ENCODE measurements around the gene CIITA.
"Not testable (repeated sequence)": the region's sequence is repeated elsewhere in the genome, so short reads cannot be mapped to it uniquely, and the experiment has no call there.

Gene CIITA

DNA sequence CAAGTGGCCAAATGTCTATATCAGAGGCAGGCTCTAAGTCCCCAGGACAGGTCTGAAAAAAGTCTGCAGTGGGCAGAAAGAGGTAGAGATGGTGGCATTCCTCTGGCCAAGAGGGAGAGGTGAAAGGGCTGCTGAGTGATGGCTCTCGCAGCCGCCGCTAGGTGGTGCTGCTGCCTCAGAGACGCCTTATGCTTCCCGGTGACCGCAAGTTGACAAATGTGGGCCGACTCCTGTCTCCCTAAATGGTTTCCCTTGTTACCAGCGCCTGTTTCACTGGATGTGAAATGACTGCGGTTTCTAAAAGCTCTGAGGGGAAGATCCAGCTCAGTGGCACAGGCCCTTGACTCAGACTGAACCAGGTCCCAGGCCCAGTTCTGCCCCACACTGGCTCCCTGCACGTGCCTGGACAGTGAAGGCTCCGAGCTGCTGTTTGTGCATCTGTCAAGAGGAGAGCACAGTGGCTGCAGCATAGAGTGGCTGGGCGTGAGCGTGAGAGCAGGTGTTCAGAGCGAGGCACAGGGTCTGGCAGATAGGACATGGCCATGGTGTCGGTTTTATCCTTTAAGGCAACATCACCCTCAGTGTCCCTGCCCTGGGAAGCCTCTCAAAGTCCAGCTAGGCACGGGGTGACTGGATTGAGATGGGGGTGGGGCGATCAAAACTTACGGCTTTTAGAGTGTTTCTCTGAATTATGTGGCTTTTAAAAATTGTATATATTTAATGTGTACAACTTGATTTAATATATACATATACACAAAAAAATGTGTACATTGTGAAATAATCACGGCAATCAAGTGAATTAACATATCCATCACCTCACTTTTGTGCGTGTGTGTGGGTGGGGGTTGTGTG lies 87.3 kb downstream of the CIITA start:
- DNase-seq = peak; percentile 86

DNA sequence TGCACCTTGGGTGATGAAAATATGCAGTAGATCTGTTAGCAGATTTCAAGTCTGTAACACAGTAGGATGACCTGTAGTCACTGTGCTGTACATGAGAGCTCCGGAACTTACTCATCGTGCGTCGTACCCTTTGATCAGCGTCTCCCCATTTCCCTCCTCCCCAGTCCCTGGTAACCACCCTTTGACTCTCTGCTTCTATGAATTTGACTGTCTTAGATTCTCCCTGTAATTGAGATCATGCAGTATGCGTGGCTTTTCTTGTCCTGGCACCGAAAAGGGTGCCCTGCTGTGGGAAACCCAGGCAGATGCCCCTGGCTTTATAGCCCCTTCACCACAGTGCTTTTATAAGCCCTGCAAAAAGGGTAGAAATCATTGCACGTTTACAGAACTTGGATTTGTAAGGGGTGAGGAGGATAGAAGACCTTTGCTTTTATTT lies 87.9 kb downstream of the CIITA start:
- no peak for DNase-seq

DNA sequence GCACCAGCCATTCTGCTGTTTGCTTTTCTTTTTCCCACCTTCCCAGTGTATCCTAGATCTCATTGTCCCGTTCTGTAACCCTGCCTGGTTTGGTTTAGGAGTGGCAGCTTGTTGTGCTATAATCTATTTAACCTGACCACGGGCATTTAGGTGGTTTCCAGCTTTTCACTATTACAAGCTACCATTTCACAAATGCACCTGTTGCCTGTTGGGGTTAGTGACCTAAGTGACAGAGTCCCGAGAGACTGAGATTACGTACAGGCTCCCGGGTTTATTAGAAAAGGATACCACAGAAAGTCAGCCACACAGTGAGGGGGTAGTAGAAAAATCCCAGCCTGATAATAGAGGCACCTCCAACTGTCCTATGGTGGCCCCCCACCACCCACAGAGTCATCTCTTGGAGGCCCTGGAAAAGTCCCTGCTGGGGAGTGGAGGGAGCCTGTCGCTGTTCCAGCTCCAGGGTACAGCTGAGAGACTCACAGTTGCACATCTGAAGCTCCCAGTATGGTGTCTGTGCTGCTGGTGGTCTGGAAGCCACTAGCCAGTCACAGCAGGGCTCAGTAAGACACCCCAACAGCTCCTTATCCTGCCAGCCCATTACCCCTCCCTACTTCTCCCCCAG lies 88.5 kb downstream of the CIITA start:
- peak; percentile 20 for DNase-seq

DNA sequence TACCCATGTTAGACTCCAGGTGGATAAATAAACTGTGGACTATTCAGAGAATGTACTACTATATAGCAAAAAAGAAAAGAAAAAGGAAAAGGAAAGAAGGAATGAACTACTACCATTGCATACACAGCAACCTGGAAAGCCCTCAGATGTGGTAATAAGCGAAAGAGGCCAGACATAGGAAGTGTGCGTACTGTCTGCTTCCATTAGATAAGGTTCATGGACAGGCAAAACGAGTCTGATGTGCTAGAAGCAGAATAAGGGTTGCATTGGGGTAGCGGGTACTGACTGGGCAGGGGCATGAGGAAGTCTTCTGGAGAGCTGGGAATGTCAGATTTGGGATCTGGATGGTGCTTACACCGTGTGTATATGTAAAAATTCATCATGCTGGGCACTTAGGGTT lies 89.1 kb downstream of the CIITA start:
- no peak for DNase-seq

DNA sequence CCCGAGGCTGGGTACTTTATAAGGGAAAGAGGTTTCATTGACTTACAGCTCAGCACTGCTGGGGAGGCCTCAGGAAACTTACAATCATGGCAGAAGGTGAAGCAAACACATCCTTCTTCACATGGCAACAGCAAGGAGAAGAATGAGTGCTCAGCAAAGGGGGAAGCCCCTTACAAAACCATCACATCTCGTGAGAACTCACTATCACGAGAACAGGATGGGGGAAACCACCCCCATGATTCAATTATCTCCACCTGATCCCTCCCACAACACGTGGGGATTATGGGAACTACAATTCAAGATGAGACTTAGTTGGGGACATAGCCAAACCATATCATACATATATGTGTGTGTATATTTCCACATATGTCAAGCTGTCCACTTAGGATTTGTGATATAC lies 89.6 kb downstream of the CIITA start:
- not testable (repeated sequence) for DNase-seq

DNA sequence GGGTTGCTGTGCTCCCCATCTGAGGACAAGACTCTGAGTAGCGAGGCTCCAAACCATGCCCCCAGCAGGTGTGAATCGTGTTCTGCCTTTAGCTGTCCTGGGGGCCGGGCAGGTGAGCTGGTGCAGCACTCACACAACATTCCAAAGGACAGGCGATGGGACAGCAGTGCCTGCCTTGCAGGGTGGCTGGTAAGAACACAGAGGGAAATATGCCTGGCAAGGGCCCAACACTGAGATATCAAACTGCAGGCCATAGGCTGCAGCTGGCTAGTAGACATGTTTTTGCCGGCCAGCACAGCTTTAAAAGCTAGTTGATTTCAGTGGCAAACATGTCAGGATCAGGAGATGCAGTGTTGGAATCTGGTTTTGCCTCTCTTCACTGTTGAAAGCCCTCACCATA lies 91.0 kb downstream of the CIITA start:
- no peak for DNase-seq

DNA sequence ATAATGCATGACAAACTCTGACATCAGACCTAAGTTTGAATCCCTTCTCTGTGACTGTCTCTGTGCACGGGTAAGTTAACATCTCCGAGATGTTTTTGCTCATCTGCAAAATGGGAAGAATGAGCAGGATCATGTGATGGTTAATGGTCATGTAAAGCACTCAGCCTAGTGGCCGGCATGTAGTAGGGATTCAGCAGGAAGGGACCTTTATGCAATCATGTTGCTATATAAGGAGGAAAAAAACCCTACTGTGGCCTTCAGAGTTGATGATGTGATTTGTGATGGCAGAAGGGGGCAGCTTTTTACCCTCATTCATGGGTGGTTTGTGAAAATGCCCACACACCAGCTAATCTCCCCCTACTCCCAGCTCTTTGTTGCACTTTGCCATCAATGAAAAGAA lies 91.5 kb downstream of the CIITA start:
- no peak for DNase-seq

DNA sequence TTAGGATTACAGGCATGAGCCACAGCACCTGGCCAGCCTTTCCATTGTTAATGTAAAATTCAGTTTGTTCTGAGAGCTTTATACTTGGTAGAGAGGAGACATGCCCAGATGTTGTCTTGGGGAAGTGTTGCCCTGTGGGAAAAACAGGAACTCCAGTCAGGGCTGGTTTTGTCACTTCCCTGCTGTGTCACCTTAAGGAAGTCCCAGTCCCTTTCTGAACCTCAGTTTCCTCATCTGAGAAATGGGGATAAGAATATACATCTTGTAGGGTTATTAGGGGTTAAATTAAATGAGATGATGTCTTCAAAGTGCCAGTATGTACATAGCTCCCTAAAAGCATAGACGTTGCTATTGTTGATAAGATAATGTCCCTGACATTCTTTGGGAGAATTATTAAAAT lies 92.6 kb downstream of the CIITA start:
- no peak for DNase-seq

DNA sequence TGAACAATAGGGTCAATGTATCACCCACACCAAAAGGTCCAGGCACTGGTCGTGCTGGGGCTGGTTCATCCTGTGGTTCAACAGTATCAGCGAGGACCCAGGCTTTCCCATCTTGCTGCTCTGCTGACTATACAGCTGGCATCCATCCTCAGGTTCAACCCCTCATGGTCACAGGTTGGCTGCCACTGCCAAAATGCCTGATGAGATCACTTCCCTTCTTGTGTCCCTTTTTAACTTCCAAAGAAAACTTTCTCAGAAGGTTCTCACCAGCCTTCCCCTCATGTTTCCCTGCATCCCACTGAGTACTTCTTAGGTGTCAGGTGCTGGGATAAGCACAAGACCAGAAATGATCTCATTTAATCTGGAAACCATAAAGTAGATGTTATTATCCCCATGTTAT lies 93.1 kb downstream of the CIITA start:
- DNase-seq = no peak

DNA sequence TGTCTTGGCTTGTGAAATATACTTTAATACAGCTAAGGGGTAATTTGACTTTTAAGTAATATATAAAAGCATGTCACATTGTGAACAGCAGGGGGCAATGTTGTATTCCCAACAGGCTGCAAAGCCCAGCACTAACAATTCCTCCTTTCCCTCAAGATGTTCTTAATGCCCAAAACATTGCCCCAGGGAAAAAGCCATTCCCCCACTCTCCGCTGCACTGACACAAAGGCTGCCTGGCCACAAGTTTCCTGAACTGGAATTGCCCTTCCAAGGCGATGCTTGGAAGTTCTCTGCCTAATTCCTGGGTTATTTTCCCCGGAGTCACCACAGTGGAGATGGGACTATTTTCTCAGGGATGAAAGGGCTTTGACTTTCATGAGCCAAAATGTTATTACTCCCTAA lies 94.6 kb downstream of the CIITA start:
- peak; percentile 92 for DNase-seq

DNA sequence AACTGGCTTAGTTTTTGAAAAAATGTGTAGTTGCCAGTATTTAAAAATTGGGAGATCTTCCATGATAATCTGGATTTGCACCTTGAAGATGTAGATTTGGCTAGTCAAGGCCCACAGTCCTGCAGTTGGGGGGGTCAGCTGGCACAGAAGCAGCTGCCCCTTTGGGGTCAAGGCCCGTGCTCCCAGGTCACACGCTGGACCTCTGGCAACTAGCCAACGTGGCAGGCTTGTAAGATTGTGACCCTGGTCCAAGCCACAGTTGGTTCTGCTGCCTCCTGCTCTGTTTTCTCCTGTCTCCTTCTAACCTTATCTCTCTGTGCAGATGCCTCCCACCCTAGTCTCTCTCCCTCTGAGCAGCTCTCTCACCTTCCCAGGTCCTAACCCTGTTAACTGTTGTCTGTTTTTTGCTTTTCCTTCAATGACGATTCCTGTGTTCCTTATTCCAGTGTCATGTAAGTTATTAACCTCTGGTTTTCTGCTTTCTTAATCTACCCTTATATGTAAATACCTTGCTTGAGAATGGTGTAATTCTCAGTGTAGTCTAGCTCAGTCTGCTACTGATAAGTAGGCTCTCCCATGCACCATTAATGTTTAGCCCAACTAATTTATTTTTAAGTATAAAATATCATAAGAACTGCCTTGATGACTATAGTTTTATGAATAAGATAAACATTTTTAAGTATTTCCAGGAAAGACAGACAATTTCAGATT lies 95.3 kb downstream of the CIITA start:
- DNase-seq = no peak

DNA sequence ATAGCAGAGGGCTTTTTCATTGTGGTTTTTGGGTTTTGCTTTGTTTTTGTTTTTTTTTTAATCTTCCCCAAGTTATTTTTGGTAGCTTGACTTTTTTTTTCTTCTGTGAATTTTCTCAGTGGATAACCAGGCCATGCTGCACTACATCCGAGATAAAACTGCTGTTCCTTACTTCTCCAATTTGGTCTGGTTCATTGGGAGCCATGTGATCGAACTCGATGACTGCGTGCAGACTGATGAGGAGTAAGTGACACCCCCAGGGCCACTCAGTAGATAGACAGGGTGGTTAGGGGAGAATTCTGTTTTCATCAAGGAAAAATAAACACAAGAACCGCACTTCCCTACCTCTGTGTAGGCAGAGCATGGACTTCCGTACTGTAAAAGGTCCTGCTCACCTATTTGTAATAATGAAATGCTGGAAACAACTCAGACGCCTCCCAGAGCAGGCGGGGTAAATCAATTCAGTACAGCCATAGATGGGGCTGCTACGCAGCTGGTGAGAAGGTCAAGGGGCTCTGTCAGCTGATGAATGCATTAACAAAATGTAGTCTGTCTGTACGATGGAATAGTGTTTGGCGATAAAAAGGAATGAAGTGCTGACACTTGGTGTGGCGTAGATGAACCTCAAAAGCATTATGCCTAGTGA lies 95.9 kb downstream of the CIITA start:
- no peak for DNase-seq

DNA sequence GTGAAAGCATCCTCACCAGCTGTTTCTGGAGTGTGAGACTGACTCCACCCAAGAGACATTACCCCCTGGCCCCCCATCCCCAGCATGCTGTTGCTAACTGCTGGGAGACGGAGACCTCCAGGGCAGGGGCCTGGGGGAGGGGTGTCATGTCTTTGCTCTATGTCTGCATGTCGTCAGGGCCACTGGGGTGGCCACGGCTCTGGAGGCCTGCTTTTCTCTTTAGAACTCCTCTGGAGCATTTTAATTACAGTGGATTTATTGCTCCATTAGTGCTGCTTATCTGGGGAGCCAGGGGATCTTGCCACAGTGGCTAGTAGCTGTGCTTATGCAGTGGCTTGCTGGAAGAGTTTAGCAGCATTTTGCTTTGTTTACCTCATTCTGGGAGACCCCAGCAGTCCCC lies 99.6 kb downstream of the CIITA start:
- peak; percentile 58 for DNase-seq

DNA sequence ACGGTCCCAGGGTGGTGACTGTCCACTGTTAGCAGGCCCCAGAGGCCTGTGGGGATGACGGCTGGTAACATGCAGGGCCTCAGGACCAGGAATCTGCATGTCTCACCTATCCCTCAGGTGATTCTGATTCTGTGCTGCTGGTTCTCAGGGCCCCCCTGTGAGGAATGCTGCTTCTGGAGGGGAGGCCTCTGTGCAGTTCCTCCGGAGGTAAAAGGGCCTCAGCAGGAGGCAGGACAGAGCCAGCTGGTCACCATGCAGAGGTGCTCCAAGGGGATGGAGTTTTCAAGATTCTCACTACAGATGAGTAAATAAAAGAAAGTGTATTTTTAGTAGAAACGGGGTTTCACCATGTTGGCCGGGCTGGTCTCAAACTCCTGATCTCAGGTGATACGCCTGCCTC lies 101.1 kb downstream of the CIITA start:
- no peak for DNase-seq

DNA sequence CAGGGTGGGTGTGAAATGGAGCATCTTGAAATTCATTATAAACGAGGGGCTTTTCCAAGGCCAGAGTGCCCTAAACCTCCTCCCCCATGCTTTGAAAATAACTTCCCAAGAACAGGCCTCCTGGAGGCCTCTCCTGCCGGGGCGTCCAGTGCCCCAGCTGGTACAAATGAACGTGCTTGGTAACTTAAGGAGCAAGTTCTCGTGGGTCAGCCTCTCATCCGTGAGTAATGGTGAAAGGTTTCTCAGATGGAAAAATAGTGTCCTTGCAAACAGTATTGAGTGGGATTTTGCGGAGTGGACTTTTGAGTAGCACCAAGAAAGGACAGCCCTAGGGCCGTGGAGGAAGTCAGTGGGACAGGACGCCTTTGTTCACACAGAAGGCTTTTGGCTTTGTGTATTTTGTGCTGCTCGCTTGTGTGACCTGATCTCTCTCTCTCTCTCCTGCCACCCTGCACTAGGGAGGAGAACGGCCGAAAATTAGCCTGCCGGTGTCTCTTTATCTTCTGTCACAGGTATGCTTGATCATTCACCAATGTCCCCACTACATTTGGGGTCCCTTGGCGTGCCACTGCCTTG lies 102.0 kb downstream of the CIITA start:
- no peak for DNase-seq

DNA sequence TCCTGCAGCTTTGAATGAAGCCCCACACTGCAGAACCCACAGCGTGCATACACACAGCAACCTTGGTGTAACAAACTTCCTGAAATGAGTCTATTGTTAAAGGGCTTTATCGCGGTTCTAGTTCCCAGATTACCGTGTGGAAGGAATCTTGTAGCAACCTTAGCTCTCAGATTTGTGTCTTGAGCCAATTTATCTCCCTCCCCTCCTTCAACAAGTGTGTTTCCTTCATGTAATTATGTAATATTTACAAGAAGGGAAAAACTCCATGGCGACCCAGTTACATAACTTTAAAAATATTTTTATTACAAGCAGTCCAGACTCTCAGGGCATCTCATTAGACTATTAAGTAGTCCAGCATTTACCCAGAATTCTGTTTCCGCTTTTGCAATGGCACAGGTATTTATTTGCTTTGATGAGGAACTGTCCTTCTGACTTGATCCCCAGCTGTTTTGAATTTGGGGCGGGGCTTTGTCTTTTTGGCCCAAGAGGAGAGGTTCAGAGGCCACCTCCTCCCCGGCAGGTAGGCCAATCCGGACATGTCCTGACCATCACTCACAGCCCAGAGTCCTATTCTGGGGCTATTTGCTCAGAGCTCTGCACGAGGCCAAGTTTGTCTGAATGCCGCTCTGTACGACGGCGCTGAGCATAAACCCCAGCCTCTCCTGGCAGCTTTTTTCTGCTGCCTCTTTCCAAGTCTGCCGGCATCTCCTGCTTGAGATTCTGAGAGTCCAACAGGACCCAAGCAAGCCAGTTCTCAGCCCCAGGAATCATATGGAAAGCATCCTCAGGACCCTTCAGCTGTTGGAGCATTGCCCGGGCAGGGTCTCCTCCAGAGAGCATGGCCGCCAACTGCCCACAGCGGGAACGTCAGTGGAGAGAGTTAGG lies 103.0 kb downstream of the CIITA start:
- DNase-seq = no peak

DNA sequence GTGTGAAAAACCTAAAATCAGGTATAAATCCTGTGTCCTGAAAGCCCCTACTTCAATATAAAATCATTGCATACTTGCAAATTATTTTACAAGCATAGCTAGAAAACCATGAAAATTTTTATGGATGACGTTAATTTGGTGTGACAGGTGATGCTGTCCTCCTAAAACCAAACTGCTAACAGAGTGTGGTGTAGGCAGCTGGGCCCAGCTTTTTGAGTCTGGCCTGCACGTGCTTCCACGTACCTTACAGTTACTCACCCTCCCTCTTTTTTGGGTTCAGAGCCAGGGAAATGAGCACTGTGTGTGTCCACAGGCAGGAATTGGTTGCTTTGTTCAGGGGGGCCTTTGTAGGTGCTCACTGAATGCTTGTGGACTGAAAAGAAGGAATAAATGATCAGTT lies 103.8 kb downstream of the CIITA start:
- DNase-seq = no peak

DNA sequence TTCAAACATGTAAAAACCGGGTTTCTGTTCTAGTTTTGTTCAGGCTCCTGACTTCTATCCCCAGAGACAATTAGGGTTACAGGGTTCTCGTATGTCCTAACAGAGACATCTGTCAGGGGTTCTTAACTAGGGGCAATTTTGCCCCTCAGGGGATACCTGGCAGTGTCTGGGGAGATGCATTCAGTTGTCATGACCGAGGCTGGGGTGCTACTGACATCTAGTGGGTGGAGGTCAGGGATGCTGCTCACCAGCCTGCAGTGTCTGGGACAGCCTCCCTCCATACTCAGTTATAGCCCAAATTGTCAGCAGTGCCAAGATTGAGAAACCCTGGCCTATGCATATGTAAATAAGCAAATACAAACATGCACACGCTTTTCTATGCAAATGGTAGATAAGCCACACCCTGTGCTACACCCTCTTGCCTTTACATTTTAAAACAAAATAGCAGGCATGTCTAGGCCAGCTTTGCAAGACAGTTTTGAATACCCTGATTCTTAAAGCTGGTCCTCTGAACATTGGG lies 104.8 kb downstream of the CIITA start:
- peak; percentile 96 for DNase-seq

DNA sequence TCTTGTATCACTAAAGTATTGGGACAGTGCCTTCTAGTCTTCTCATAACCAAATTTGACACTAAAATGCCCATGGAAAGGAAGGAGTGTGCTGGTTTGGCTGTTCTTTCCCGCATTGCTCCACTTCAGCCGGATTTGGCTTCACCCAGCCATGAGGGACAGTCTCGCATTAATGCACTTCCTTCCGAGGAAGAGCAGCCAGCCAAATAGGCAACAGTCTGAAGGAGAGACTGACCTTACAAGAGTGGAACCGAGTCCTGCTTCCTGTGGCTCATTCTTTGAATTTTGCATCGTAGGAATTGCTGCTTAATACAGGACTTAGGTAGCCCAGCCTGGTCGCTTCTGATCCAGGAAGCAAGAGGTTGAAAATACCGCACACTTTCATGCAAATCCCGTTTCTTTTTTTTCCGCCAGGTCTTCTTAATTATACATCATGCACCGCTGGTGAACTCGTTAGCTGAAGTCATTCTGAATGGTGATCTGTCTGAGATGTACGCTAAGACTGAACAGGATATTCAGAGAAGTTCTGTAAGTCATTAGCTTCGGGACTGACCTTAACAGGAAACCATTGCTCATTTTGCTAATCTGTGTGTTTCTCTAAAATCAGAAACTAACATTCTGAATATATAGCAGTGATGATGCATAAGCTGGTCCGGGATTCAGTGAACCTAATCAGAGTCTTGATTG lies 105.6 kb downstream of the CIITA start:
- no peak for DNase-seq

DNA sequence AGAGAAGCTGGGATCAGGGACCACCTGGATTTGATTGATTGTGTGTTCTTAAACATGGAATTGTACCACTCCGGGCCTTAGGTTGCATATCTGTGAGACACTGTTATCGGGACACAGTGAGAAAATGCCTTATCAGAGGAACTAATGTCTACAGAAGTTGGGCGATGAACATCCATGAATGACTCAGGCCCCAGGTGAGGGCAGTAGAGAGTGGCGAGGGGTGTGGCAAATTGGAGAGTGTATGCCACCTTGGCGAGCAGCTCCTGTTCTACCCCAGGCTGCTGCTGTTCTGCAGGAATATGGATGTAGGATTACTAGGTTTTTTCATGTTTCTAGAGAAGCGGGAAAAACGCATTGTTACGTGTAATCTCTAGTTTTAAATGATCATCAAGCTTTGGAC lies 106.2 kb downstream of the CIITA start:
- peak; percentile 45 for DNase-seq

DNA sequence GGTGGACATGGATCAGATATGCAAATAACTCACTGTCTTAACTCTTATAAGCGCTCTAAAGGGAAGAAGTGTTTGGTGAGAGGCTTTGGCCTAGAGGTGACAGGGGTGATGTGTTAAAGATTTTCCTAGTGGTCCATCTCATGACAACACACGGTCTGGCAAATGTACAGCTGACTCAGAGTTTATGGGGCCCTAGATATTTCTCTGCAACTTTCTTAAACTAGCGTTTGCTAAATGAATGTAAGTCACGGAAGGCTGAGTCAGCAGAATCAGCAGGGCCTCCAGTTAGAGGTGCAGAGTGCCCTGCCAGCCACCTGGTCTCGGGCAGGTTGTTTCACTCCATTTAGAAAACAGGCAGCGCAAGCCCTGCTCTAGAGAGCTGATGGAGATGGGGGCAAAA lies 107.5 kb downstream of the CIITA start:
- DNase-seq = peak; percentile 14
